Measurements from ENCODE around the gene SDF2.

- TF ChIP-seq CTCF (IDR thresholded peaks at IDR 0.05 in 8 of 11, conservative IDR thresholded peaks at IDR 0.05 in 3 of 11) (no peak), POLR2A (IDR thresholded peaks at IDR 0.05) (no peak)
These were observed 13.8 kb upstream of the SDF2 start for GRCh38 chr17:28675490-28675889.
